Body of pancreas (tissue), 4 donors: ENCODE measurements around the gene SLC35F6.
"Not testable (repeated sequence)": the region's sequence is repeated elsewhere in the genome, so short reads cannot be mapped to it uniquely, and the experiment has no call there.

Experiments used
- POLR2A ChIP-seq, 3 donors: fragments of 450-650 bp; IDR thresholded peaks; one replicate each; pipeline ENCODE4 v1.6.1; 2016; ENCODE audit warnings: antibody characterized with exemption in 3 of 3, mild to moderate bottlenecking in 2 of 3
- TF ChIP-seq, protein P1 (sequence below), 7 experiments: fragments of 450-650 bp in 4 of 7; fragments of 200-600 bp in 3 of 7; sonication (generic) in 3 of 7; IDR thresholded peaks; one replicate each; pipeline ENCODE4 v1.5.1; 2016 to 2019; ENCODE audit warnings: antibody characterized with exemption in 7 of 7

DNA sequence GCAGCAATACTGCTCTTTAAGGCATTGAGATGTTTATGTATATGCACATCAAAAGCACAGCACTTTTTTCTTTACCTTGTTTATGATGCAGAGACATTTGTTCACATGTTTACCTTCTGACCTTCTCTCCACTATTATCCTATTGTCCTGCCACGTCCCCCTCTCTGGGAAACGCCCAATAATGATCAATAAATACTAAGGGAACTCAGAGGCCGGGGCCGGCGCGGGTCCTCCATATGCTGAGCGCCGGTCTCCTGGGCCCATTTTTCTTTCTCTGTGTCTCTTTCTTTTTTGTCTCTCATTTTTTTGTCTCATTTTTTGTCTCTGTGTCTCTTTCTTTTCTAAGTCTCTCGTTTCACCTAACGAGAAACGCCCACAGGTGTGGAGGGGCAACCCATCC is 13.6 kb upstream of the SLC35F6 start:
- not testable (repeated sequence) for TF ChIP-seq POLR2A (IDR thresholded peaks at IDR 0.05)
- TF ChIP-seq, protein P1, sequence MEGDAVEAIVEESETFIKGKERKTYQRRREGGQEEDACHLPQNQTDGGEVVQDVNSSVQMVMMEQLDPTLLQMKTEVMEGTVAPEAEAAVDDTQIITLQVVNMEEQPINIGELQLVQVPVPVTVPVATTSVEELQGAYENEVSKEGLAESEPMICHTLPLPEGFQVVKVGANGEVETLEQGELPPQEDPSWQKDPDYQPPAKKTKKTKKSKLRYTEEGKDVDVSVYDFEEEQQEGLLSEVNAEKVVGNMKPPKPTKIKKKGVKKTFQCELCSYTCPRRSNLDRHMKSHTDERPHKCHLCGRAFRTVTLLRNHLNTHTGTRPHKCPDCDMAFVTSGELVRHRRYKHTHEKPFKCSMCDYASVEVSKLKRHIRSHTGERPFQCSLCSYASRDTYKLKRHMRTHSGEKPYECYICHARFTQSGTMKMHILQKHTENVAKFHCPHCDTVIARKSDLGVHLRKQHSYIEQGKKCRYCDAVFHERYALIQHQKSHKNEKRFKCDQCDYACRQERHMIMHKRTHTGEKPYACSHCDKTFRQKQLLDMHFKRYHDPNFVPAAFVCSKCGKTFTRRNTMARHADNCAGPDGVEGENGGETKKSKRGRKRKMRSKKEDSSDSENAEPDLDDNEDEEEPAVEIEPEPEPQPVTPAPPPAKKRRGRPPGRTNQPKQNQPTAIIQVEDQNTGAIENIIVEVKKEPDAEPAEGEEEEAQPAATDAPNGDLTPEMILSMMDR (IDR thresholded peaks at IDR 0.05): not testable (repeated sequence)
